Femur (tissue), 1 donor: ENCODE measurements around the gene MYO3B.

Source experiments
- DNase-seq: peaks from one replicate; pipeline ENCODE4 v3.0.0-alpha.2; 2017

The MYO3B gene, protein sequence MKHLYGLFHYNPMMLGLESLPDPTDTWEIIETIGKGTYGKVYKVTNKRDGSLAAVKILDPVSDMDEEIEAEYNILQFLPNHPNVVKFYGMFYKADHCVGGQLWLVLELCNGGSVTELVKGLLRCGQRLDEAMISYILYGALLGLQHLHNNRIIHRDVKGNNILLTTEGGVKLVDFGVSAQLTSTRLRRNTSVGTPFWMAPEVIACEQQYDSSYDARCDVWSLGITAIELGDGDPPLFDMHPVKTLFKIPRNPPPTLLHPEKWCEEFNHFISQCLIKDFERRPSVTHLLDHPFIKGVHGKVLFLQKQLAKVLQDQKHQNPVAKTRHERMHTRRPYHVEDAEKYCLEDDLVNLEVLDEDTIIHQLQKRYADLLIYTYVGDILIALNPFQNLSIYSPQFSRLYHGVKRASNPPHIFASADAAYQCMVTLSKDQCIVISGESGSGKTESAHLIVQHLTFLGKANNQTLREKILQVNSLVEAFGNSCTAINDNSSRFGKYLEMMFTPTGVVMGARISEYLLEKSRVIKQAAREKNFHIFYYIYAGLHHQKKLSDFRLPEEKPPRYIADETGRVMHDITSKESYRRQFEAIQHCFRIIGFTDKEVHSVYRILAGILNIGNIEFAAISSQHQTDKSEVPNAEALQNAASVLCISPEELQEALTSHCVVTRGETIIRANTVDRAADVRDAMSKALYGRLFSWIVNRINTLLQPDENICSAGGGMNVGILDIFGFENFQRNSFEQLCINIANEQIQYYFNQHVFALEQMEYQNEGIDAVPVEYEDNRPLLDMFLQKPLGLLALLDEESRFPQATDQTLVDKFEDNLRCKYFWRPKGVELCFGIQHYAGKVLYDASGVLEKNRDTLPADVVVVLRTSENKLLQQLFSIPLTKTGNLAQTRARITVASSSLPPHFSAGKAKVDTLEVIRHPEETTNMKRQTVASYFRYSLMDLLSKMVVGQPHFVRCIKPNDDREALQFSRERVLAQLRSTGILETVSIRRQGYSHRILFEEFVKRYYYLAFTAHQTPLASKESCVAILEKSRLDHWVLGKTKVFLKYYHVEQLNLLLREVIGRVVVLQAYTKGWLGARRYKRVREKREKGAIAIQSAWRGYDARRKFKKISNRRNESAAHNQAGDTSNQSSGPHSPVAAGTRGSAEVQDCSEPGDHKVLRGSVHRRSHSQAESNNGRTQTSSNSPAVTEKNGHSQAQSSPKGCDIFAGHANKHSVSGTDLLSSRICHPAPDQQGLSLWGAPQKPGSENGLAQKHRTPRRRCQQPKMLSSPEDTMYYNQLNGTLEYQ (N-terminal part only)

DNA sequence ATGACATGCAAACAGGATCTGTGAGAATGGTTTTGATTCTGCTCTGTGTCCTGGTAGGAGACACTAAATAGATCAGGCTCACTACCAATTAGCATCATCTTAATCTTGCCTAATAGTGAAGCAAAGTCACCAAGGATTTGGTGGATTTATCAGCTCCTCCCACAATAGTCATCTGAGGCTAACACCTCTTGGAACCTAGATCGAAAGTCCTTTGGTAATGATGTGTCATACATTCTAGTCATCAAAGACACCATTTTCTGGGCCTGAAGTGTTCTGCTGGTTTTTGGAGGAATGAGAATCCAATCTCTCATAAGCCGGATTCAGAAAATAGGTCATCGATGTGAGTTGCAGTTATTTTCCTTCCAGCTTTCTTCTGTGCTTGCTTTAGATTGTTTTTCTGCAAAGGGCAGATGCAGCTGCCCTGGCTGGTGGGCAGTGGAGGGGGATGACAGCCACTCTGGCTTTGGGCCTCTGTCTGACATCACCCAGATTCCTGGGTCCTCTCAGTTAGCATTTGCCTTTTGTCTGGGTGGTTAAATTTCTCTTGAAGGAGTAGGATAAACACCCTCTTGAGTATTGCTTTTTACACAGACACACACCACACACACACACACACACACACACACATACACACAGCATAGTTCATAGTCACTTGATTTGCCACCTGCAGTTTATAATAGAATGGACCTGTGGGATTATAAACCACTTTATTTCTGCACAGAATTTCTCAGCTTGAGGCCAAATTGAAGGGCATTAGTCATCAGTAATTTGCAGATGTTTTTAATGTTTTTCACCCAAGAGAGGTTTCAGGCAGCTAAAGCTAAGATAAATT, at the start of gene MYO3B:
TSS of gene MYO3B (plus strand) at position 198 of the 832 bp plus-strand sequence. CDS start at position 339, 141 bp downstream.
- no peak for DNase-seq

DNA sequence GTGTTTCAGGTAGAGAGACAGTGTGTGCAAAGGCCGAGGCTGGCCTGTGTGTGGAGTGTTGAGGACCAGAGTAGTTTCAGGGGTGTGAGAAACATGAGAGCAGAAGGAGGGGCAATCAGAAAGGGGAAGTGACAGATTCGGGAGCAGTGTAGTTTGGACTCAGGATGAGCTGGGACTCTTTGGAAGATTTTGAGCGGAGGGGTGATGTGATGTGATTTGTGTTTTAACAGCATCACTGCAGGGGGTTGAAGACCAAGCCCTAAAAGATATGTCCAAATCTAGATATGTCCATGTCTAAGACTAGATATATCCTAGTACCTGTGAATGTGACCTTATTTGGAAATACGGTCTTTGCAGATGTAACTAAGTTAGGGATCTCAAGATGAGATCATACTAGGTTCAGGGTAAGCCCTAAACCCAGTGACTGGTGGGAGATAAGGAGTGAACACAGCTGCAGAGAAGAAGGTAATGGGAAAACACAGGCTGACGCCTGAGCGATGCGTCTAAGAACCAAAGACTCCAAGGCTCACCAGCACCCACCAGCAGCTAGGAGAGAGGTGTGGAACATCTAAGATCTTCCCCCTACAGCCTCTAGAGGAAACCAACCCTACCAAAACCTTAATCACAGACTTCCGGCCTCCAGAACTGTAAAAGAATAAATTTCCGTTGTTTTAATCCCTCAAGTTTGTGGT, 38.5 kb upstream of the MYO3B start:
- no peak for DNase-seq

DNA sequence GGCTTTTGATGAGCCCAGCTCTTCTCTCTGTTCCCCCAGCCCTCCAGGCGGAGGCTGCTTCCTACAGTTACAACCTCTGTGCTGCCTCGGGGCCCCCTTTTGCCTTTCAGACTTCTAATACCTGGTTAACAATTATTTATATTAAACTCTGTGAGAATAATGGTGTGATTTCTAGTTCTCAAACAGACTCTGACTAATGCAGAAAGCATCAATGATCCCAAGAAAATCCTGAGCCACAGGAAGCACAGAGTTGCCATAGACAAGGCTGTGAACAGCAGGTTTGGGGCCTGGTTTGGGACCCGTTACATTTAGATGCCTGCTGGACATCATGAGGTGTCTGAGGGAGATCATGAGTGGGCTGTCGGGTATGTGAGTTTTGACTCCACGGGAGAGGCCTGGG, 37.4 kb upstream of the MYO3B start:
- DNase-seq, result no peak

DNA sequence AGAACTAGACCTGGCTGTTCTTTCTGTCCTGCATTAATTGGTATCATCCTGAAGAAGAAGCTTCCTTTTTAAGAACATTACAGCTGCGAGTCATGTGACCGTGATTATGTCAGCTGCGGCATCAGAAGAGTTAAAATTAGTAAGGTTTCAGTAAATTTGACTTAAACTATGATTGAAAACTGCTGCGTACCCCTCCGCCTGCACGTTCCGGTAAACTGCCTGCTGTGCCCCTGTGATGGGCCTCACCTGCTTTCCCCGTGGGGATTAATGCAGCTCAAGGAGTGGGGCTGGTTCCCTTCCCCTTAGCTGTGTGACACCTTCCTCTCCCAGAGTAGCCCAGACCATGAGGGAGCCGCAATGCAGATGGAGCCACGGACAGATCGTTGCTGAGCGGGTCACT, 36.1 kb upstream of the MYO3B start:
- no peak for DNase-seq

DNA sequence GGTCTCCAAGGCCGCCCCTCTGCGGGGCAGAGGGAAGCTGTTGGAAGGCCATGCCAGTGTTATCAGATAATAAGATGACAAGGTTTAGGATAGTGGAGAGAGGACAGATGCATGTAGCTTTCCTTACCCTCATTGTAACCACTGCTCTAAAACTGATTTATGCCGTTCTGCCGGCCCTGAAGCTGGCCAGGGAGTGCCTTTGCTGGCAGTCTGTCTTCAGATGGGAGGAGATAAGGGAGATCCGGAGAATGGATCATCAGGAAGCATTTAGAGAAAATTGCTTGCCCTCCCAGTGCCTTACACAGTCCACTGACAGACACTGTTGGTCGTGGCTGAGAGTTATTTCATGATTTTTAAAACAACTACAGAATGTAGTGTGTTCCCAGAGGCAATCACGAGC, 35.4 kb upstream of the MYO3B start:
- no peak for DNase-seq

DNA sequence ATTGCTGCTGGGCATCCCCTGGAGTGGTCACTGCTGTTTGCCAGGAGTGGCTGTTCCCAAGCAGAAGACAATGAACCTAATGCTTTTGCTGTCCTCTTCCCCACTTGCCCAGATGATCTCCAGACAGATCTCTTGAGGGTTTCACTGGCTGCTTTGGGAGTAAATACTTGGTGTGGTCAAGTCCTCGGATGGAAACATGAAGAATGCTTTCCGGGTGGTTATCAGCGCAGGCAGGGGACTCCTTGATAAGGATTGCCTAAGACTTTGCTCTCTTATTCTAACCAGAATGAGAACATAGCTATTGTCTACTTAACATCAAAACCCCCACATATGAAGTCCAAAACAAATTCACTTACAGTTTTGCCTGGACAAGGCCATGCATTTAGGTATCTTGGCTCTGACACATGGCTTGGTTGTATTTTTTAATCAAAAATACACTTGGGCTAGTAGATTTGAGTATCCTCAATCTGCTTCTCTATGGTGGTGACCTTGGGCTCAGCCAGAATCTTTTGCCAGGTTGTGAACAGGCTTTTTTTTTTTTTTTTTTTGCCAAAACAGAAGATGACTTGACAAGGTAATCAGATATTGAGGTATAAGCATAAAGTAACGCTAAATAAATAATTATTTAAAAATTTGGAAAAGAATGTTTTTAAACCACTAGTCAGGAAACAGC, 34.8 kb upstream of the MYO3B start:
- DNase-seq, result no peak

DNA sequence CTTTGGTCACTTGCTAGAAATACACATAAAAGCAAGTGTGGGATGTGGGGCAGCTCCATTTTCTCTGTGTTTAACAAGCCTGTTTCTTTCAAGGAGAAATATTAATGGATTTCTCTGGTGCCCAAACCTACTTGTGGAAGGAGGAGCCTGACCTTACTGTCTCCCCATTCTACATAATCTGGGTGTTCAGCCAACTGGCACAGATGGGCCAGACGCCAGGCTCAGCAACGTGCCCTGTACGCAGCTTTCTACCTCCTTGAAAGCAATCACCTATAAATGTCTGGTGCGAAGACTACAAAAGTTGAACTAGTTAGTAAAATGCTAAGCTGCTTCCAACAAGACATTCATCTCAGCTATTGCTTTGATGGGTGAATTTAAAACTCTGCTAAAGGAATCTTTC, 33.2 kb upstream of the MYO3B start:
- no peak for DNase-seq

DNA sequence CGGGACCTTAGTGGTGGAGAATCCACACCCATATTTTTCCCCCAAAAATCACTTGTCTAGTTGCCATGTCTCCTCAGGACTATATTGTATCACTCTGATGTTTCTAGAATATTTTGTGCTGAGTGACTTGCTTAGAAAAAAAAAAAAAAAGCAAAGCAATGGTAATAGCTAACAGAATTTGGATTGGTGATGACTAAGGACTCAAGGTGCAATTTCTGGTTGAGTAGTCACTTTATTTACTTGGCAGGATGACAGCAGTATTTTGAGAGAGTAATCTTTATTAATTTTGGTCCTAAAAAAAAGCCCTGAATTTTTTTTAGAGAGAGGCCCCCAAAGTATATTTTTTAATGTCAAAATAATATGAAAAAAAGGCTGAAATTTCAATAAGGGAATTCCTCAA, 32.8 kb upstream of the MYO3B start:
- DNase-seq, result no peak

DNA sequence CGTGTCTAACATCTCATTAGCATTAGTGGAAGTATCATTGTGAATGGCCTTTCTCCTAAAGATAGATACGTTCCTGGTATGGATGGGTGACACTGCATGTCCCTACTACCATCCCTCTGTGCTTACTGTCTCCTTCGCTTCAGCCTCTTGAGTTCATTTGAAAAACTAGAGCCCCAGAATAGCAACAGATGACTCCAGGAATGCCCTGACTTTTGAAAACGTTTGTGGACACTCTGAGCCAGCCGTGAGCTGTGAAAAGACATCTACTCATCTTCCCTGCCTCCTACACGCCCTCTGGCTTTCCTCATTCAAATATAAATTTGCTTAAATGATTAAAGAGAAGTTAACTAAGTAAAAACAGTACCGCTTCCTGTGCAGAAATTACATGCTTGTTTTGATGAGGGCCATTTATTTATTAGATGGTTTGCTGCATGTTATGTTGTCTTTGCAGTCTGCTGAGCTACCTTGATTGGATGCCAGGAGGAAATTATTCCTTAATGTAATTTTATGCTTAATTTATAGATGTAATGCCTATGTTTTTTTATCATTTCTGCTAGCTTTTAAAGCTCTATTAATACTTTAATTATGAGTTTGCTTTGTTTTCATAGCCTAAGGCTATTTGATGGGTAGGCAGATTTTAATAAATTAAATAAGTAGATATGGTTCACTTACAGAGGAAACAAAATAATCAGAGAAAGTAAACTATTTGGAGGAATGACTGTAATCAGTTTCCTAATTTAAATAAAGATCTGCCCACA, 32.1 kb upstream of the MYO3B start:
- no peak for DNase-seq

DNA sequence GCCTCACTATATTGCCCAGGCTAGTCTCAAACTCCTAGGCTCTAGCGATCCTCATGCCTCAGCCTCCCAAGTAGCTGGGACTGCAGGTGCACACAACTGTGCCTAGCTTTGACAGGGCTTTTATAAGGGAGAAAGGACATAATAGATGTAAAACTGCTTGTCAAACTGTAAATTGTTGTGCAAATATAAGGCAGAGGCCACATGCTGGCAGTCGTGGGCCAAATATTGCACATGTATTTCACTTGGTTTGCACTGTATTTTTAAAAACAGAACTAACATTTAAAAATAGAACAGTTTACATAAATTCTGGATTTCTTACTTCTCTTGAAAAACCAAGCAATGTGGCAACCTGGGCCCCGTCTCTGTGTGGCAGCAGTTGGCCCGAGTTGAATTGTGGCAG, 31.2 kb upstream of the MYO3B start:
- DNase-seq, result no peak

DNA sequence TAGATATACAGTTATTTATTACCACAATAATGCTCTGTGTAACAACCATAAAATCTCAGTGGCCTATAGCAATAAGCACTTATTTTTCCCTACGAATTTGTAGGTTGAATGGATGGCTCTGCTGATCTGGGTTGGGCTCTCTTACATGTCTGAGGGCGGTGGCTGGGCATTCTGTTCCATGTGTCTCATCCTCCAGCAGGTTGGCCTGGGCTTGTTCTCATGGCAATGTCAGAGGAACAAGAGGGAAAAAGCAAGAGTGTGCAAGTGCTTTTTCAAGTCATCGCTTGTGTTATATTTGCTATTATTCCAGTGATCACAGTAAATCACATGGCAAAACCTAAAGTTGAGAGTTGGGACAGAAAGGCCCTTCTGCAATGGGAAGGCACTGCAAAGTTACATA, 30.4 kb upstream of the MYO3B start:
- DNase-seq, result no peak

DNA sequence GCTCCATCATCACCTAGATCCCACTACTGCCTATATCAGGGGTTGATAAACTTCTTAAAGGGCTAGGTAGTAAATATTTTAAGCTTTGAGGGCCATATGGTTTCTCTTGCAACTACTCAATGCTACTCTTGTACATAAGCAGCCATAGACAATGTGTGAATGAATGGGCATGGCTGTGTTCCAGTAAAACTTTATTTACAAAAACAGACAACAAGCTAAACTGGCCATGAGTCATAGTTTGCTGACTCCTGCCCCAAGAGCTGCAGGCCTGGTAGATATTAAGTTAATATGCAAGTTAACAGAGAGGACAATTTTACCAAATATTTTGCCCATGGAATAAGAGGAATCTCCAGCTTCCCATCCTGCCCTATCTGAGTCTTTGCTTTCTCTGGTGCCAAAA, 29.8 kb upstream of the MYO3B start:
- no peak for DNase-seq

DNA sequence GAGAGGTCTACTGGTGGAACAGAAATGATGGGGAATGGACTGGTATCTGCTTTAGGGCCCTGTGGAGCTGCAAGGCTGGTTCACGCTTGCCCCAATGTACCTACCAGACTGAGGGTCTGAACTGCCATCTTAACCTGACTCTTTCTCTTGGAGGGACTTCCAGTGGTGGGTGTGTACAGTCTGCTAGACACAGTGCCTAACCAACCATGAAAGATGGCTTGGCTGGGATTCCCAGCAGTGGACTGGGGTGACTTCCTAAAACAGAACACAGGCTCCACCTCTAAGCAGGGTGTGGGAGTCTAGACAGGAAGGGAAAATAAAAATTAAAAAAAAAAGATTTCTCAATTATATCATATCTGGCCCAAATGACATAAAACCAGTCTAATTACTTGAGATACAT, 25.5 kb upstream of the MYO3B start:
- DNase-seq, result no peak

DNA sequence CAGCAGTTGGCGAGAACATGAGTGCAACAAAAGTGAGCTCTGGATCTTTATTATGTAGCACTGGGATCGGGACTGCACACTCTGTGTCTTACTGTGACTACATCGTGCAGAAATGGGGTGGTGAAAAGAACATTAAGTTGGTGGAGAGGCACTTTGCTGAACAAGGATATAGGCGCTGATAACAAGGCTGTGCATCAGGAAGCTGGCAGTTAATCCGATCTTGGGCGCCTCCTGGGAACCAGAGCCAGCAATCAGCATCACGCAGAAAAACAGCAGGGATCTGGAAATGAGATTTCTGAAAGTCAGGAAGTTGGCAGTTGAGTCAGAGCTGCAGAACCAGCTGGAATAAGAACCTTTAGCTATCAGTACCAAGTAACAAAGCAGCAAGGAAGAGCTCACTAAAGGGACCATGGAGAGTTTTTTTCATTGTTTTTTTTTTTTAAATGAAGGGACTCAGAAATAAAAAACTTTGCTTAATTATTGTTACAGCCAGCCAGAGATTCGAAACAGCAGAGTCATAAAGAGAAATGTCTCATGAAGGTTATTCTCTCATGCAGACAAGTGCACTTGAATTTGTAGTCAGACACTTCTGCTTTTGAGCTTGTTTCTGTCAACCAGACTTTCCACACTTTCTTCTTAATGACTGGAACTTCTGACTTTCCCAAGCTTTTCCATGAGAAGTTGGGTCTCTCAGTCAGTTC, 22.8 kb upstream of the MYO3B start:
- no peak for DNase-seq

DNA sequence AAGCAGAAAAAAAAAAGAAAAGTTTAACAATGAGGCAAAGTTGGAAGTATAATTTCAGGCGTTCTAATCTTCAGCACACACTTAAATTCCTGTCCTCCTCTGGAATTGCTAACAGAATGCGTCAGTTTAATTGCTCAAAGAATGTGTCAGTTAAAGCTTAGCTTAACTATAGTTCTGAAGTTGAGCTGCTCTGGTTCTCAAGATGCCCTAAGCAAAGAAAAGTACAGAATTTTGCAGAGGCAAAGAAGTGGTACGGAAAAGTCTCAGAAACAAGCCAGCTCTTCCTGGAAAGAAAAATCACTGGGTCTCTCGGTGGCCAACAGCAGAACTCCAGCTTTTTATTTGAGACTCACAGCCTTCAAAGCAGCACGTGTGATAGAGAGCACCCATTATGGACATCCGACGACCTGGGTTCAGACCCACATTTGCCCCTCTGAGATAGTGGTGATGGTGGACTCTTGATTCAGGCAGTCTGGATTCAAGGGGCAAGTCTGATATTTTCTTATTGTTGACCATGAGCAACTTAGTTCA, 22.2 kb upstream of the MYO3B start:
- DNase-seq, result no peak

DNA sequence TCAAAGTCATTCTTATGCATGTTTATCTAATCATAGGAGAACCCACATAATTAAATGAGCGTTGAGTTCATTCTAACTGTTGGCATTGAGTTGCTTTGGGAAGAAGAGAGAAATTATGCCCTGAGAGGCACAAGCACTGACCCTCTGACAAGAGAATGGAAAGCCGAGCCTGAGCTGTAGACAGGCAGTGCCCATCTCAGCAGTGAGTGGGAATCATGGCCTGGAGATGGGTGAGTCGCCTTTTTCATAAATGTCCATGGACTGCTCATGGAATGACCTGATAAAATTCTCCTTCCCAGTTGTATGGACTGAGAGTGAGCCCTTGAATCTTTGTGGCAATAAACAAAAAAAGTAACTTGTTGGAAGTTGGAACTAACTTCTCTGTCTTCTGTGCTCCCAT, 21.4 kb upstream of the MYO3B start:
- DNase-seq, result no peak

DNA sequence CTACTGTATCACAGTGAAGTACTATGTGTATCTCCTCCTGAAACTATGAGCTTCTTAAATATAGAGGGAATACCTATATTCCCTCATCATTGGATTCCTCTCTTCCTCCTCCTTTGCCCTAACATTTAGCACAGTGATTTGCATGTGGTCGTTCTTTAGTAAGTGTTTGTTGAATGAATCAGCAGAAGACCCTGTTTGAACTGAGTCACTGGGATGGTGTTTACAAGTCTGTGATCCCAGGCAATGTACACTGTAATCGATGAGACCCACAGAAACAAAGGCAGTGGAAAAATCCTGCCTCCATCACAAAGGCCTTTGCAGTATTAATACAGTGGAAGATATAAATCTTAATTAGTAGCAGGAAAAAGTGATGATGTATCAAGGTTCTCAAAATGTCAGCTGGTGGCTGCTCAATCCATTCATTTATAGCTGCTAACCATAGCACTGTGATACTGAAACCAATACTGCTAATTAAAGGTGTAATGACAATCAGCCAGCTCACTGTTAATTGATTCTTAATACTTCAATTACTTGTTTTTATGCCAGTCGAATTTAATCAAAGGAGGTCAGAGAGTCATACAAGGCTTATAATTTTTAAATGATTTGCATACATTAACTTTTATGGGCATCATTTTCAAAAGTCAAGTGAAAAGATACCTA, 20.8 kb upstream of the MYO3B start:
- DNase-seq, result no peak

DNA sequence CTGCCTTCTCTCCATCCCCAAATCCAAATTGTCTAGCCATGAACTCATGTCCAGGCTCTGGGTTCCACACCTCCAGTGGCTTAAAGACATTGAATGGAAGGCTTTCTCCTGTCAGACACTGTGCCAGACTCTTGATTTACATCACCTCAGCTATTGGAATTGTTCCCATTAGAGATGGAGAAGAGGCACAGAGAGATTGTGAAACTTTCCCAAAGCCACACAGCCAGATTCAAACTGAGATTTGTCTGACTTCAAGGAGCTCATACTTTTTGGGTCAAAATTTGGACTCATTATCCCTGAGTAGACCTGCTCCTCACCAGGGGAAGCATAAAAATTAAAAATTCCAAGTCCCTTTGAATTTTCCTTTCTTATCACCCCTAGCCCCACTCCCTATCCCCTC, 18.9 kb upstream of the MYO3B start:
- DNase-seq, result no peak
